Type B pancreatic cell (in vitro differentiated cells): ENCODE measurements around the gene PARVA. TPM values are rescaled to one million over a fixed set of nuclear protein-coding genes. Genes with fewer than 3 reads are reported as not detected.

Experiments
- DNase-seq: peaks from one replicate; pipeline ENCODE4 v3.0.0; 2021; ENCODE audit warnings: mixed read lengths; ENCODE audit not compliant: unreplicated experiment; ENCODE audit errors: extremely low spot score
- H3K27ac Mint-ChIP-seq: 2 replicates; pipeline ENCODE4 v1.8.0; 2021; ENCODE audit warnings: mild to moderate bottlenecking, mixed read lengths
- H3K27me3 Mint-ChIP-seq: 2 replicates; pipeline ENCODE4 v1.8.0; 2021; ENCODE audit warnings: mixed read lengths
- H3K36me3 Mint-ChIP-seq: 2 replicates; pipeline ENCODE4 v1.8.0; 2021; ENCODE audit warnings: mixed read lengths
- H3K4me1 Mint-ChIP-seq: one replicate; pipeline ENCODE4 v1.8.0; 2021; ENCODE audit warnings: mixed read lengths; ENCODE audit not compliant: unreplicated experiment
- H3K4me3 Mint-ChIP-seq: 2 replicates; pipeline ENCODE4 v1.8.0; 2021; ENCODE audit warnings: mild to moderate bottlenecking, mixed read lengths
- H3K9me3 Mint-ChIP-seq: 2 replicates; pipeline ENCODE4 v1.8.0; 2021; ENCODE audit warnings: mixed read lengths
- total RNA-seq: library from RNA; stranded (reverse); gene quantifications from 2 replicates; pipeline ENCODE4 v1.2.1, GENCODE V29; 2021; ENCODE audit warnings: low replicate concordance
- TF ChIP-seq, protein P1 (sequence below): fragments of 200-600 bp; sonication (generic); conservative IDR thresholded peaks from 2 replicates; pipeline ENCODE4 v1.5.0; 2021; ENCODE audit warnings: antibody characterized with exemption, mild to moderate bottlenecking

The PARVA gene
- total RNA-seq, 1 donor from 2014 or later = 49.4 TPM

DNA sequence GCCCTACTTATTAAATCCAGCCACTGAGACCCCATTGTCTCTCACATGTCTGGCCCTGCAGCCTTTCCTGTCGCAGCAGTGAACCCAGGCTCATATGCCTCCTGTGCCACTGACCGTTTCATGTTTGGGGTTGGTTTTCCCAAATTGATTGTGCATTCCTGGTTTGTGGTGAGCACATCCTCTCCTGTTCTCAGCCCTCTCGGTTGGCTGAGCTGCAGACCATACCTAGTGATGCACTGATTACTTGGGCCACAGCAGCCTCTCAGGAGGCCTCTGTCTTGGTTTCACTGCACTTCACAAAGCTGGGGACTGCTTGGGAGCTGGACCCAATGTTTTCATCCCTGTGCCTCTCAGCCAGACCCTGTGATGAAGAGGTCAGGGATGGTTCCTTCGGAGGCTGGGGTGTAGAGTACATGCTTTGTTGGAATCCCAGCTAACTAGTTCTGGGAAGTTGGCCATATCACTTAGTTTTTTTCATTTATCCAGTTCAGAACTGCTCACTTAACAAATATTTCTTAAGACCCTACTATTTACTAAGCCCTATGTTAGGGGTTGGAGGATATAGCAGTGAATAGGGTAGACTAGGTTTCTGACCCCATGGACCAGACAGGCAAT, 30.9 kb downstream of the PARVA start:
- no peaks in the 10 kb centered on the region for H3K27me3 Mint-ChIP-seq
- no peak overlapping the region for H3K4me3 Mint-ChIP-seq
- no peak overlapping the region for H3K27ac Mint-ChIP-seq
- DNase-seq = no peak
- H3K4me1 Mint-ChIP-seq = peaks cover 30% of the 10 kb centered on the region
- H3K36me3 Mint-ChIP-seq = peaks cover 4% of the 10 kb centered on the region
- H3K9me3 Mint-ChIP-seq = no peaks in the 10 kb centered on the region
- TF ChIP-seq, protein P1, sequence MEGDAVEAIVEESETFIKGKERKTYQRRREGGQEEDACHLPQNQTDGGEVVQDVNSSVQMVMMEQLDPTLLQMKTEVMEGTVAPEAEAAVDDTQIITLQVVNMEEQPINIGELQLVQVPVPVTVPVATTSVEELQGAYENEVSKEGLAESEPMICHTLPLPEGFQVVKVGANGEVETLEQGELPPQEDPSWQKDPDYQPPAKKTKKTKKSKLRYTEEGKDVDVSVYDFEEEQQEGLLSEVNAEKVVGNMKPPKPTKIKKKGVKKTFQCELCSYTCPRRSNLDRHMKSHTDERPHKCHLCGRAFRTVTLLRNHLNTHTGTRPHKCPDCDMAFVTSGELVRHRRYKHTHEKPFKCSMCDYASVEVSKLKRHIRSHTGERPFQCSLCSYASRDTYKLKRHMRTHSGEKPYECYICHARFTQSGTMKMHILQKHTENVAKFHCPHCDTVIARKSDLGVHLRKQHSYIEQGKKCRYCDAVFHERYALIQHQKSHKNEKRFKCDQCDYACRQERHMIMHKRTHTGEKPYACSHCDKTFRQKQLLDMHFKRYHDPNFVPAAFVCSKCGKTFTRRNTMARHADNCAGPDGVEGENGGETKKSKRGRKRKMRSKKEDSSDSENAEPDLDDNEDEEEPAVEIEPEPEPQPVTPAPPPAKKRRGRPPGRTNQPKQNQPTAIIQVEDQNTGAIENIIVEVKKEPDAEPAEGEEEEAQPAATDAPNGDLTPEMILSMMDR = no peak

DNA sequence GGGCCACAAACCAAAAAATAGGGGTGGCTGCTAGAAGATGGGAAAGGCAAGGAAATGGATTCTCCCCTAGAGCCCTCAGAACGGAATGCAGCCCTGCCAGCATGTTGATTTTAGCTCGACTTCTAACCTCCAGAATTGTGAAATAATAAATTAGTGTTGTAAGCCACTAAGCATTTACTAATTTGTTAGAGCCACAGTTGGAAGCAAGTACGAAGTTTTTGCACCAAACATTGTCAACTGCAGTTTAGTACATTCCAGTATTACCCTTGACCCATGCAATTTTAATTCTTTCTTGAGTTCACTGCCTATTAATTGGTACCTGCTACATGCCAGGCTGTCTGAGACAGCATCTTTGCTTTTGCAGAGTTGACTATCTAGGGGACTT, 32.2 kb downstream of the PARVA start:
- Mint-ChIP-seq H3K4me1 (peaks cover 34% of the 10 kb centered on the region), H3K27me3 (no peaks in the 10 kb centered on the region), H3K27ac (no peak overlapping the region), H3K9me3 (no peaks in the 10 kb centered on the region), H3K36me3 (peaks cover 4% of the 10 kb centered on the region), H3K4me3 (no peak overlapping the region)
- TF ChIP-seq, protein P1 = no peak
- DNase-seq = no peak

DNA sequence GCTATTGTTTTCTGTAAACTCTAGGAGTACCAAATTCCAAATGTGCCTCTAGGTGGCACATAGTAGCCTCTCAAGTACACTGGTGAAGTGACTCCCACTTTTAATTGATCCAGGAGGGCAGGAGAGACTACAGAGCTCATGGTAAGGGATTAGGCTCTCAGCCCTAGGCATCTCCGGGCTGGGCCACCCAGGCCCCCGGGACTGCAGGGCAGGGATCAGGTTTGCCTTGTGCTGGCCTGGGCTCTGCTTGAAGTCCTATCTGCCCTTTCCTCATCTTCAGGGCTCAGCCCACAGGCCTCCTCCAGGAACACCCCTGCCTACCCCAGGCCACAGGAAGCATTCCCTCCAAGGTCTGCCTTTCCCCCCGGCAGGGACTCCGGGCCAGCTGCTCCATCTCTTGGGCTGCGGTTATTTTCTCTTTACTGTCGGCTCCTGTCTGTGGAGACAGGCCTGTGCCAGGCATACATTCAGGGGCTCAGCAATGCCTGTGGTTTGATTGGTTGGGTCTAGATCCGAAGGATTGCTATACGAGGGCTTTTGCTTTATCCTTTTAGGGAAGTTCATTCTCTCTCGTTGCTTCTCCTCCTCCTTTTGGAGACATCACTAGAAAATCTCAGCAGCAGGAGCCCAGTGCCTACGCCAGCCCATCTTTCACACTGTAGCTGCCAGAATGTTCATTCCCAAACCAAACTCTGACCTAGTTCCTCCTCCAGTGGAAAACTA, 32.8 kb downstream of the PARVA start:
- H3K4me1 Mint-ChIP-seq = peaks cover 38% of the 10 kb centered on the region
- DNase-seq = no peak
- no peaks in the 10 kb centered on the region for H3K27me3 Mint-ChIP-seq
- no peaks in the 10 kb centered on the region for H3K36me3 Mint-ChIP-seq
- H3K4me3 Mint-ChIP-seq = no peak overlapping the region
- H3K9me3 Mint-ChIP-seq = no peaks in the 10 kb centered on the region
- TF ChIP-seq, protein P1 = no peak
- peak overlapping the region; percentile 40 for H3K27ac Mint-ChIP-seq

DNA sequence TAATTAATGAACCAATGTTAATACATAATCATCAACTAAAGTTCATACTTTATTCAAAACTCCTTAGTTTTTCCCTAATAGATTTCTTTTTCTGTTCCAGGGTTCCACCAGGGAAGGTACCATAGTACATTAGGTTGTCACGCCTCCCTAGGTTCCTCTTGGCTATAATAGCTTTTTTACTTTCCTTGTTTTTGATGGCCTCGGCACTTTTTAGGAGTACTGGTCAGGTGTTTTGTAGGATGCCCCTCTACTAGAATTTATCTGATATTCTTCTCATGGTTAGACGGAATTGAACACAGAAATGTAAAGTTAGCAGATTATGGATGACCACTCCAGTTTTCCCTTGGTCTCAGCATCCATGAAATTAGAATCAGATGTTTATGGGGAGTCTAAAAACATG, 34.0 kb downstream of the PARVA start:
- Mint-ChIP-seq H3K27ac (peak overlapping the region; percentile 16), H3K4me1 (peaks cover 49% of the 10 kb centered on the region), H3K9me3 (no peaks in the 10 kb centered on the region), H3K36me3 (no peaks in the 10 kb centered on the region), H3K27me3 (no peaks in the 10 kb centered on the region), H3K4me3 (no peak overlapping the region)
- DNase-seq = no peak
- TF ChIP-seq, protein P1 = no peak

DNA sequence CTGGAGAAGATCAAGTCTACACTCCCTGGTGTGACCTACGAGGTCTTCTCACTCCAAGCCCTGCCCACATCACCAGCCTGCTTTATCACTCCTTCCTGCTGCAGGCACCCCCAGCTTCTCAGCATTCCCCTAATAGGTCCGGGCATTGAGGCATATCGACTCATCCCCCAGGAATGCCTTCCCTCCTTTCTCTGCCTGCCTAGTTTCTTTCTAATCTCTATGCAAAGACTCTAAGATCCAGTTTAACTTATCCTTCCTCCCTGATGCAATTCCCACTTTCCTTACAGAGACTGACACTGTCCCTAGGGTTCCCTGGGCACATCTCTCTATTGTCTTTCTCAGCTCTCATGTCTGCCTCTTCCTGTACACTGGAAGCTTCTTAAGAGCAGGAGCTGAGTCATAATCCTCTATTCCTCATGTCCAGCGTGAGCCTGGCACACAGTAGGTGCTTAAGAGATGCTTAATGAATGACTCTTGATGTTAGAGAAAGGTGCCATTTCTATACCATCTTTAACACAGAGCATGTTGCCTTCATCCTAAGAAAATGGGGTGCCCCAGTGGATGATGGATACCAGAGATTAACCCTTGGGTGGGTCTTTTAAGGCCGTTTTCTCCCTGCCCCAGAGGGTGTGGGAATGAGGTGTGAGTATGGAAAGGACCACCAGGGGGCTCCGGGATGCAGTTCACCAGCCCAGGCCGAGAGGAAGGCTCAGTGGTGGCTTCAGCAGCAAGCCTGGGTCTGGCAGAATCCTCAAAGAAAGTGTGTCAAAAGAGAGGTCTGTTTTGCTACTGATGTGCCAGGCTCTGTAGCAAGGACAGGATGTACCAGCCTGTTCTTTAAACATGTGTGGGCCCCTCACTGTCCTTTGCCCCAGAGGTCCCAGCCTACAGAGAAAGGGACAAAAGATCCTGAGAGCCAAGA, 34.7 kb downstream of the PARVA start:
- Mint-ChIP-seq H3K27ac (peak overlapping the region; percentile 16), H3K4me3 (peak overlapping the region; percentile 4), H3K27me3 (no peaks in the 10 kb centered on the region), H3K36me3 (no peaks in the 10 kb centered on the region), H3K4me1 (peaks cover 50% of the 10 kb centered on the region), H3K9me3 (no peaks in the 10 kb centered on the region)
- TF ChIP-seq, protein P1 = peak; percentile 90
- no peak for DNase-seq
